Kidney (tissue), 14 donors: ENCODE measurements around the gene AS3MT. TPM values are rescaled to one million over a fixed set of nuclear protein-coding genes. Genes with fewer than 3 reads are reported as not detected.

Experiments used
- DNase-seq, 5 donors: peaks; one replicate each; pipeline ENCODE4 v3.0.0-alpha.2; 2013 to 2020
- FAIRE-seq: peaks from 2 replicates; lab custom pipeline; 2012; peaks lifted over from hg19 to GRCh38; lab: Jason Lieb, UNC
- H3K27ac ChIP-seq, 2 donors: one replicate each; pipeline ENCODE4 v1.7.0; 2013; ENCODE audit warnings: low read depth in 2 of 2, low read length in 2 of 2, inconsistent platforms in 1 of 2
- H3K27me3 ChIP-seq: one replicate; pipeline ENCODE4 v1.7.1; 2013; ENCODE audit warnings: low read length, inconsistent platforms; ENCODE audit not compliant: control insufficient read depth, insufficient read depth
- H3K36me3 ChIP-seq, 3 donors: one replicate each; pipeline versions ENCODE4 v1.7.0 to v1.7.1; 2013; ENCODE audit warnings: low read length in 3 of 3, control low read depth in 1 of 3, inconsistent platforms in 1 of 3; ENCODE audit not compliant: insufficient read depth in 3 of 3, control insufficient read depth in 2 of 3
- H3K4me1 ChIP-seq, 3 donors: one replicate each; pipeline versions ENCODE4 v1.7.0 to v1.7.1; 2013; ENCODE audit warnings: low read length in 3 of 3, inconsistent platforms in 1 of 3, low read depth in 1 of 3; ENCODE audit not compliant: control insufficient read depth in 2 of 3, insufficient read depth in 2 of 3
- H3K4me3 ChIP-seq, 3 donors: one replicate each; pipeline versions ENCODE4 v1.7.0 to v1.8.1; 2013; ENCODE audit warnings: low read length in 3 of 3, control low read depth in 1 of 3, inconsistent platforms in 1 of 3
- H3K9ac ChIP-seq, 3 donors: one replicate each; pipeline versions ENCODE4 v1.7.0 to v1.7.1; 2013; ENCODE audit warnings: low read length in 3 of 3, control low read depth in 1 of 3, inconsistent platforms in 1 of 3
- H3K9me3 ChIP-seq, 3 donors: one replicate each; pipeline versions ENCODE4 v1.7.0 to v1.7.1; 2013; ENCODE audit warnings: low read length in 3 of 3, control low read depth in 1 of 3, inconsistent platforms in 1 of 3; ENCODE audit not compliant: control insufficient read depth in 2 of 3, insufficient read depth in 1 of 3
- CTCF ChIP-seq: IDR thresholded peaks from 3 replicates; pipeline ENCODE4 v1.5.1; 2012; ENCODE audit warnings: mild to moderate bottlenecking, moderate library complexity, borderline replicate concordance; ENCODE audit not compliant: insufficient read depth; ENCODE audit errors: extremely low read depth
- intact Hi-C: fragments of 100-400 bp; cut with DNase I; formaldehyde crosslinking; loops from one replicate; pipeline ENCODE4 v1.11.1; 2022
- polyA plus RNA-seq: library from polyadenylated mRNA; stranded (reverse); fragments of 350-450 nt; fragmentation: Illumina TruSeq; extraction: RNeasy Lipid Tissue Mini Kit (QIAGEN cat#74804); gene quantifications from one replicate; pipeline ENCODE4 v1.2.3, GENCODE V29; 2014; ENCODE audit warnings: low read depth, low replicate concordance; ENCODE audit not compliant: insufficient read depth
- total RNA-seq: library from RNA; stranded (reverse); fragmentation: NEBNext Ultra II Directional; extraction: Animal tissue kit (Norgen Biotek cat#: 25700); gene quantifications from one replicate; pipeline ENCODE4 v1.2.1, GENCODE V29; 2021
- donor health status: control.
- donor health status: control.
- donor health status: control.
- donor health status: control.
- donor health status: control.
- donor health status: DM: yes; HTN: yes; CAD: no.
- donor health status: Normal renal cell carcinoma (clear cell type).

AS3MT gene
- total and polyA plus RNA-seq, 2 donors from 2014 or later, result 2.0 to 36.7 TPM

- Histone ChIP-seq H3K36me3 (no peaks in the 10 kb centered on the region), H3K4me3 (peak overlapping the region; percentile 65 to 89 (median 77)), H3K4me1 (peaks cover 0 to 14% (median 4%) of the 10 kb centered on the region in 3 donors), H3K9ac (peak overlapping the region; percentile 39 to 78 (median 72)), H3K27ac (peak overlapping the region; percentile 83 to 93), H3K27me3 (peaks cover 2% of the 10 kb centered on the region), H3K9me3 (no peaks in the 10 kb centered on the region)
- DNase-seq (peak in 4 of 5 donors; percentile 20 to 74 (median 30)), FAIRE-seq (no peak)
- TF ChIP-seq CTCF, result no peak
- intact Hi-C loops, result loop anchor here (5.0 to 10.0 kb wide), 2 partner anchors 148 to 326 kb away; partner anchors contain the start of gene RPEL1
These were observed 49.6 kb downstream of the AS3MT start for GRCh38 chr10:102918817-102919245.

- Histone ChIP-seq H3K27ac (no peak overlapping the region), H3K4me1 (peaks cover 0 to 14% (median 4%) of the 10 kb centered on the region in 3 donors), H3K36me3 (no peaks in the 10 kb centered on the region), H3K9ac (peak overlapping the region; percentile 34 to 78 (median 39)), H3K27me3 (peaks cover 2% of the 10 kb centered on the region), H3K9me3 (no peaks in the 10 kb centered on the region), H3K4me3 (peak overlapping the region; percentile 65 to 89 (median 77))
- TF ChIP-seq CTCF, result peak; percentile 2
- DNase-seq (peak in 4 of 5 donors; percentile 60 to 82 (median 66)), FAIRE-seq (no peak)
- intact Hi-C loops, result loop anchor here (5.0 to 10.0 kb wide), 2 partner anchors 148 to 325 kb away; partner anchors contain the start of gene RPEL1
These were observed 50.1 kb downstream of the AS3MT start for GRCh38 chr10:102919246-102919959.

- FAIRE-seq (no peak), DNase-seq (no peak)
- Histone ChIP-seq H3K4me3 (peak overlapping the region; percentile 65 to 89 (median 77)), H3K27ac (no peak overlapping the region), H3K36me3 (no peaks in the 10 kb centered on the region), H3K4me1 (peaks cover 0 to 14% (median 4%) of the 10 kb centered on the region in 3 donors), H3K27me3 (peaks cover 2% of the 10 kb centered on the region), H3K9ac (peak overlapping the region; percentile 30 to 78 (median 39)), H3K9me3 (no peaks in the 10 kb centered on the region)
- intact Hi-C loops, result loop anchor here (5.0 to 10.0 kb wide), 2 partner anchors 147 to 325 kb away; partner anchors contain the start of gene RPEL1
- TF ChIP-seq CTCF, result no peak
These were observed 50.9 kb downstream of the AS3MT start for GRCh38 chr10:102919992-102920739.
